Uterus (tissue), 2 donors: ENCODE results near the gene PPP2R5E.
"Not testable (repeated sequence)": the region's sequence is repeated elsewhere in the genome, so short reads cannot be mapped to it uniquely, and the experiment has no call there.

Experiments
- CTCF ChIP-seq, 4 experiments: fragments of 200-600 bp in 2 of 4; fragments of 450-650 bp in 2 of 4; sonication (generic) in 2 of 4; IDR thresholded peaks; one replicate each; pipeline ENCODE4 v1.5.1; 2016 to 2019; ENCODE audit warnings: antibody characterized with exemption in 4 of 4, mild to moderate bottlenecking in 2 of 4, moderate library complexity in 1 of 4
- POLR2A ChIP-seq, 2 donors: fragments of 450-650 bp; IDR thresholded peaks; one replicate each; pipeline ENCODE4 v1.6.1; 2016; ENCODE audit warnings: antibody characterized with exemption in 2 of 2, mild to moderate bottlenecking in 1 of 2, moderate library complexity in 1 of 2

- not testable (repeated sequence) for TF ChIP-seq POLR2A, CTCF (IDR thresholded peaks at IDR 0.05)
Measured at GRCh38 chr14:63371613-63372012, 171.6 kb downstream of the PPP2R5E start.
